ENCODE data around the gene GPC6. TPM values are rescaled to one million over a fixed set of nuclear protein-coding genes. Genes with fewer than 3 reads are reported as not detected.

GPC6 gene
- total and polyA plus RNA-seq, 9 of the 15 experiments (the other 6 are each of a cell fraction or from before 2014, with no cell fraction given), result under 0.01 to 0.20 (median 0.01) TPM; not detected in 4

DNA sequence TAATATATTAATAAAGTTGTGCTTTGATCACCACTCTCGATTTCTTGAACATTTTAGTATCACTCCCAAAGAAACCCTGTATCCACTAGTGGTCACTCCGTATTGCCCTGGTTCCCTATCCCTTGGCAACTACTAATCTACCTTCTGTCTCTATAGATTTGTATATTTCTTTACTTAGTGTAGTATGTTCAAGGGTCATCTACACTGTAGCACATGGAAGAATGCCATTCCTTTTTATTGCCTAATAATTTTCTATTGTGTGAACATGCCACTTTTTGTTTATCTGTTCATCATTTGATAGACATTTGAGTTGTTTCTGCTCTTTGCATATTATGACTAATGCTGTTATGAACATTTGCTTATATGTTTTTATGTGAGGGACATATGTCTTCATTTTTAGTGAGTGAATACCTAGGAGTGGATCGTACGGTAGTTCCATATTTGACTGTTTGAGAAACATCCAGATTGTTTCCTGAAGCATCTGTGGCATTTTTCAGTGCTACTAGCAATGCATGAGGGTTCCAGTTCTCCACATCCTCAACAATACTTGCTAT lies 254.0 kb downstream of the GPC6 start:
- POLR2A ChIA-PET, result no interaction called here
- in situ Hi-C loops (cut with MboI), result loop anchor here (25.0 kb wide), 1 partner anchor 293 kb away; no protein-coding TSS in a partner anchor

More for the DNA sequence above, 254.0 kb downstream of the GPC6 start:
- H3K4me2 ChIP-seq (ENCODE audit: insufficient read depth, low read length), result no peak overlapping the region
- H4K20me1 ChIP-seq (replicated peaks; ENCODE audit: control insufficient read depth, insufficient read depth, low read length), result no peaks in the 10 kb centered on the region
- no peaks in the 10 kb centered on the region for H3K9me3 ChIP-seq (replicated peaks; ENCODE audit: control insufficient read depth, insufficient read depth, low read depth, low read length)
- no peak for ATAC-seq
- TF ChIP-seq TAL1 (IDR thresholded peaks at IDR 0.05), result no peak
- no peak for TF ChIP-seq HDAC1 (IDR thresholded peaks at IDR 0.05)
- TF ChIP-seq, protein P1, sequence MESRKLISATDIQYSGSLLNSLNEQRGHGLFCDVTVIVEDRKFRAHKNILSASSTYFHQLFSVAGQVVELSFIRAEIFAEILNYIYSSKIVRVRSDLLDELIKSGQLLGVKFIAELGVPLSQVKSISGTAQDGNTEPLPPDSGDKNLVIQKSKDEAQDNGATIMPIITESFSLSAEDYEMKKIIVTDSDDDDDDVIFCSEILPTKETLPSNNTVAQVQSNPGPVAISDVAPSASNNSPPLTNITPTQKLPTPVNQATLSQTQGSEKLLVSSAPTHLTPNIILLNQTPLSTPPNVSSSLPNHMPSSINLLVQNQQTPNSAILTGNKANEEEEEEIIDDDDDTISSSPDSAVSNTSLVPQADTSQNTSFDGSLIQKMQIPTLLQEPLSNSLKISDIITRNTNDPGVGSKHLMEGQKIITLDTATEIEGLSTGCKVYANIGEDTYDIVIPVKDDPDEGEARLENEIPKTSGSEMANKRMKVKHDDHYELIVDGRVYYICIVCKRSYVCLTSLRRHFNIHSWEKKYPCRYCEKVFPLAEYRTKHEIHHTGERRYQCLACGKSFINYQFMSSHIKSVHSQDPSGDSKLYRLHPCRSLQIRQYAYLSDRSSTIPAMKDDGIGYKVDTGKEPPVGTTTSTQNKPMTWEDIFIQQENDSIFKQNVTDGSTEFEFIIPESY (CRISPR knock-in tag; IDR thresholded peaks at IDR 0.05), result no peak
- TF ChIP-seq, protein P2, sequence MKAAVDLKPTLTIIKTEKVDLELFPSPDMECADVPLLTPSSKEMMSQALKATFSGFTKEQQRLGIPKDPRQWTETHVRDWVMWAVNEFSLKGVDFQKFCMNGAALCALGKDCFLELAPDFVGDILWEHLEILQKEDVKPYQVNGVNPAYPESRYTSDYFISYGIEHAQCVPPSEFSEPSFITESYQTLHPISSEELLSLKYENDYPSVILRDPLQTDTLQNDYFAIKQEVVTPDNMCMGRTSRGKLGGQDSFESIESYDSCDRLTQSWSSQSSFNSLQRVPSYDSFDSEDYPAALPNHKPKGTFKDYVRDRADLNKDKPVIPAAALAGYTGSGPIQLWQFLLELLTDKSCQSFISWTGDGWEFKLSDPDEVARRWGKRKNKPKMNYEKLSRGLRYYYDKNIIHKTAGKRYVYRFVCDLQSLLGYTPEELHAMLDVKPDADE (conservative IDR thresholded peaks at IDR 0.05; ENCODE audit: control insufficient read depth, low read depth, low read length), result no peak
- TF ChIP-seq, protein P3, sequence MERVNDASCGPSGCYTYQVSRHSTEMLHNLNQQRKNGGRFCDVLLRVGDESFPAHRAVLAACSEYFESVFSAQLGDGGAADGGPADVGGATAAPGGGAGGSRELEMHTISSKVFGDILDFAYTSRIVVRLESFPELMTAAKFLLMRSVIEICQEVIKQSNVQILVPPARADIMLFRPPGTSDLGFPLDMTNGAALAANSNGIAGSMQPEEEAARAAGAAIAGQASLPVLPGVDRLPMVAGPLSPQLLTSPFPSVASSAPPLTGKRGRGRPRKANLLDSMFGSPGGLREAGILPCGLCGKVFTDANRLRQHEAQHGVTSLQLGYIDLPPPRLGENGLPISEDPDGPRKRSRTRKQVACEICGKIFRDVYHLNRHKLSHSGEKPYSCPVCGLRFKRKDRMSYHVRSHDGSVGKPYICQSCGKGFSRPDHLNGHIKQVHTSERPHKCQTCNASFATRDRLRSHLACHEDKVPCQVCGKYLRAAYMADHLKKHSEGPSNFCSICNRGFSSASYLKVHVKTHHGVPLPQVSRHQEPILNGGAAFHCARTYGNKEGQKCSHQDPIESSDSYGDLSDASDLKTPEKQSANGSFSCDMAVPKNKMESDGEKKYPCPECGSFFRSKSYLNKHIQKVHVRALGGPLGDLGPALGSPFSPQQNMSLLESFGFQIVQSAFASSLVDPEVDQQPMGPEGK (CRISPR knock-in tag; IDR thresholded peaks at IDR 0.05; ENCODE audit: borderline replicate concordance), result no peak
- TF ChIP-seq ZNF212 (CRISPR knock-in tag; IDR thresholded peaks at IDR 0.05), result no peak
- TF ChIP-seq PURB (CRISPR knock-in tag; IDR thresholded peaks at IDR 0.05; ENCODE audit: low read depth), result no peak
- TF ChIP-seq CSDE1 (IDR thresholded peaks at IDR 0.05), result no peak
- TF ChIP-seq HLTF (IDR thresholded peaks at IDR 0.05), result no peak
- no peak for TF ChIP-seq XRCC4 (IDR thresholded peaks at IDR 0.05; ENCODE audit: extremely low read depth, insufficient read depth, insufficient read length)
- TF ChIP-seq FOXP1 (CRISPR knock-in tag; IDR thresholded peaks at IDR 0.05), result no peak
- TF ChIP-seq, protein P4, sequence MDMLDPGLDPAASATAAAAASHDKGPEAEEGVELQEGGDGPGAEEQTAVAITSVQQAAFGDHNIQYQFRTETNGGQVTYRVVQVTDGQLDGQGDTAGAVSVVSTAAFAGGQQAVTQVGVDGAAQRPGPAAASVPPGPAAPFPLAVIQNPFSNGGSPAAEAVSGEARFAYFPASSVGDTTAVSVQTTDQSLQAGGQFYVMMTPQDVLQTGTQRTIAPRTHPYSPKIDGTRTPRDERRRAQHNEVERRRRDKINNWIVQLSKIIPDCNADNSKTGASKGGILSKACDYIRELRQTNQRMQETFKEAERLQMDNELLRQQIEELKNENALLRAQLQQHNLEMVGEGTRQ (CRISPR knock-in tag; IDR thresholded peaks at IDR 0.05), result no peak
- H3K79me2 ChIP-seq (ENCODE audit: control insufficient read depth, insufficient read depth, low read length), result no peaks in the 10 kb centered on the region
- H3K4me1 ChIP-seq (replicated peaks in 1 of 2; ENCODE audit: control insufficient read depth in 2 of 2, insufficient read depth in 2 of 2, low read length in 2 of 2), result no peaks in the 10 kb centered on the region
- WGBS (ENCODE audit: insufficient coverage, low coverage, missing lambda C conversion rate), result 0% methylated on average over 4 of the region's 4 CpGs
- H3K4me3 ChIP-seq, result no peak overlapping the region
- H3K9me1 ChIP-seq (ENCODE audit: control insufficient read depth, insufficient read depth, low read length), result no peaks in the 10 kb centered on the region
- H3K27me3 ChIP-seq (ENCODE audit: control insufficient read depth in 2 of 2, insufficient read depth in 2 of 2, low read length in 2 of 2), result no peaks in the 10 kb centered on the region
- H3K27ac ChIP-seq (ENCODE audit: extremely low read depth, low read depth, low read length), result no peak overlapping the region
- no TSS peak for BruUV-seq (replicated peaks)
- CTCF ChIA-PET (ENCODE audit: low intra/inter-chr PET ratio), result no interaction called here
- DNase-seq (ENCODE audit: extremely low read depth in 1 of 4, low spot score in 3 of 4), result no peak
- H3K9ac ChIP-seq (ENCODE audit: insufficient read depth in 1 of 2, low read depth in 2 of 2, low read length in 2 of 2), result no peak overlapping the region
- intact Hi-C loops (cut with micrococcal nuclease), result no loop called here
- FAIRE-seq, result no peak
- H3K36me3 ChIP-seq (ENCODE audit: control insufficient read depth, insufficient read depth, low read length), result no peaks in the 10 kb centered on the region
- H2AFZ ChIP-seq (ENCODE audit: low read depth, low read length), result no peak overlapping the region
